ENCODE measurements around the gene GNPNAT1.

GRCh38 chr14:52755607-52756316 is 35.6 kb downstream of the GNPNAT1 start:
- TF ChIP-seq CTCF (IDR thresholded peaks at IDR 0.05) = no peak
- TF ChIP-seq POLR2A (IDR thresholded peaks at IDR 0.05) = no peak
